HG02973 (cell line): ENCODE results near the gene SEMA3E.
"Not testable (repeated sequence)": the region's sequence is repeated elsewhere in the genome, so short reads cannot be mapped to it uniquely, and the experiment has no call there.

ENCODE experiments used
- ATAC-seq: cut with Tn5 transposase; IDR thresholded peaks from one replicate; pipeline ENCODE4 v1.9.1; 2021; ENCODE audit warnings: moderate library complexity; ENCODE audit not compliant: unreplicated experiment

SEMA3E gene

GRCh38 chr7:83562289-83562688, 86.7 kb downstream of the SEMA3E start:
- ATAC-seq: no peak

GRCh38 chr7:83559887-83560286, 89.1 kb downstream of the SEMA3E start:
- no peak for ATAC-seq

- not testable (repeated sequence) for ATAC-seq
These were observed 96.4 kb downstream of the SEMA3E start for GRCh38 chr7:83552556-83552955.

- no peak for ATAC-seq
These were observed 98.8 kb downstream of the SEMA3E start for GRCh38 chr7:83550100-83550499.

- no peak for ATAC-seq
These were observed 100.7 kb downstream of the SEMA3E start for GRCh38 chr7:83548250-83548649.

GRCh38 chr7:83547526-83547925, 101.4 kb downstream of the SEMA3E start:
- peak; percentile 97 for ATAC-seq

GRCh38 chr7:83546586-83546985, 102.4 kb downstream of the SEMA3E start:
- ATAC-seq: no peak

- ATAC-seq: no peak
These were observed 107.6 kb downstream of the SEMA3E start for GRCh38 chr7:83541187-83541960.

GRCh38 chr7:83534488-83534887, 114.5 kb downstream of the SEMA3E start:
- ATAC-seq: no peak

- ATAC-seq: no peak
These were observed 116.7 kb downstream of the SEMA3E start for GRCh38 chr7:83532219-83532618.

- ATAC-seq: no peak
These were observed 117.2 kb downstream of the SEMA3E start for GRCh38 chr7:83531766-83532165.

GRCh38 chr7:83528925-83529423, 120.0 kb downstream of the SEMA3E start:
- no peak for ATAC-seq

- ATAC-seq: no peak
These were observed 124.5 kb downstream of the SEMA3E start for GRCh38 chr7:83524277-83525075.

GRCh38 chr7:83520726-83521125, 128.2 kb downstream of the SEMA3E start:
- ATAC-seq: no peak

GRCh38 chr7:83519240-83519639, 129.7 kb downstream of the SEMA3E start:
- no peak for ATAC-seq

GRCh38 chr7:83517035-83517700, 131.8 kb downstream of the SEMA3E start:
- no peak for ATAC-seq

- no peak for ATAC-seq
These were observed 134.0 kb downstream of the SEMA3E start for GRCh38 chr7:83514977-83515376.

GRCh38 chr7:83509255-83510021, 139.5 kb downstream of the SEMA3E start:
- ATAC-seq: peak; percentile 66

GRCh38 chr7:83504330-83504729, 144.6 kb downstream of the SEMA3E start:
- ATAC-seq: no peak

- ATAC-seq: no peak
These were observed 146.3 kb downstream of the SEMA3E start for GRCh38 chr7:83502636-83503035.

GRCh38 chr7:83494683-83495082, 154.3 kb downstream of the SEMA3E start:
- ATAC-seq: no peak
